GM12801 (cell line): ENCODE results near the gene SMURF2.

ENCODE experiments used
- TF ChIP-seq, protein P1 (sequence below): IDR thresholded peaks from one replicate; pipeline ENCODE4 v1.5.1; 2011; ENCODE audit warnings: control low read depth; ENCODE audit not compliant: insufficient read length; ENCODE audit errors: extremely low read depth

Gene SMURF2

DNA sequence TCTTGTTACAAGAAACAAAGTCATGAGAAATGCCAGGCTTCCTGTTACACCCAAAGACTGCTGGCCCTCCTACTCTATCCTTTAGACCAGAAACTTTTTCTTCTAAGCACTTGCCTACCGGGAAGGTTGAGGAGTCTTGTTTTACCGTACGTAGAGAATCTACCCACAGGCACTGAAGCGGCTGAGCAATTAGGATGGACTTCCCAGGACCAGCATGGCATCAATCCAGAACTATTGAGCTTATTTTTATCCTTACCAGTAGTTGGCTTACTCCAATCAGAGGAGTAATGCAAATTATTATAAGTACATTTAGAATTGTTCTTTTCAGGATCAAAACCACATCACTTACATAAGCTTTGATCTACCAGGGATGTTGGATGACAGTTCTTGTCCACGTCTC is 129.7 kb downstream of the SMURF2 start:
- TF ChIP-seq, protein P1, sequence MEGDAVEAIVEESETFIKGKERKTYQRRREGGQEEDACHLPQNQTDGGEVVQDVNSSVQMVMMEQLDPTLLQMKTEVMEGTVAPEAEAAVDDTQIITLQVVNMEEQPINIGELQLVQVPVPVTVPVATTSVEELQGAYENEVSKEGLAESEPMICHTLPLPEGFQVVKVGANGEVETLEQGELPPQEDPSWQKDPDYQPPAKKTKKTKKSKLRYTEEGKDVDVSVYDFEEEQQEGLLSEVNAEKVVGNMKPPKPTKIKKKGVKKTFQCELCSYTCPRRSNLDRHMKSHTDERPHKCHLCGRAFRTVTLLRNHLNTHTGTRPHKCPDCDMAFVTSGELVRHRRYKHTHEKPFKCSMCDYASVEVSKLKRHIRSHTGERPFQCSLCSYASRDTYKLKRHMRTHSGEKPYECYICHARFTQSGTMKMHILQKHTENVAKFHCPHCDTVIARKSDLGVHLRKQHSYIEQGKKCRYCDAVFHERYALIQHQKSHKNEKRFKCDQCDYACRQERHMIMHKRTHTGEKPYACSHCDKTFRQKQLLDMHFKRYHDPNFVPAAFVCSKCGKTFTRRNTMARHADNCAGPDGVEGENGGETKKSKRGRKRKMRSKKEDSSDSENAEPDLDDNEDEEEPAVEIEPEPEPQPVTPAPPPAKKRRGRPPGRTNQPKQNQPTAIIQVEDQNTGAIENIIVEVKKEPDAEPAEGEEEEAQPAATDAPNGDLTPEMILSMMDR, result no peak

DNA sequence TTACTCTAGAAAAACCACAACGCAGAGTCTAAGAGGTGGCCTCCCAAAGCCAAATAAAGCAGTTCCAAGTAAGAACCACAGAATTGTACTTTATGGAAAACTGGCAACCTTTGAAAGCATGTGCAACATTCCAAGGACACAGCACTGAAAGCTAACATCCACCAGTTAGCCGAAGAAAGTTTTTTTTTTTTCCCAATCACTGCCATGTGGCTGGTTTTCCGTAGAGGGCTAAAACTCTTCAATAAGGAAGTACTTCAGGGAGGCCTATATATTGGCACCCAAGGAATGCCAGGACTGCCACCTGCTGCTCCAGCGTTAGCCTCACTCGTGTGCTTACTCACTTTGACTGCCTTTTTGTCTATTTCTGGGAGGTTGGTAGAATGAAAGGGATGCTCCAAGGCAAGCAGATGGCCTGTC is 130.1 kb downstream of the SMURF2 start:
- TF ChIP-seq, protein P1, result no peak

DNA sequence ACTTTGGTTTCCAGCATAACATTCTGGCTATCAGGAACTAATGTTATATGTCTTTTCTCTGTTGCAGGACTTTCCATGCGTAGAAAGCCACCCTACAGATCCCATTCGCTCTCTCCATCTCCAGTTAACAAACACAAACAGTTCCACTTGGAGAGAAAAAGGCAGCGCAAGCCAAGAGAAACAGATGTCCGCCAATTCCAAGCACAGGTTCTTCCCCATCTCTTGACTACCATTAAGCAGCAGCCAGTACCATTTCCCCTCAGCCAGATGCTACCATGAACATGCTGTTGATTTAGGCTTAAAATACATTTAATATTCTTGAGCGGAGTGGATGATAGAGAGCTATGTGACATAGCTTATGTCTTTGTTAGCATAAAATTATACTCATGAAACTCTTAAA is 132.9 kb downstream of the SMURF2 start:
- TF ChIP-seq, protein P1, result no peak

DNA sequence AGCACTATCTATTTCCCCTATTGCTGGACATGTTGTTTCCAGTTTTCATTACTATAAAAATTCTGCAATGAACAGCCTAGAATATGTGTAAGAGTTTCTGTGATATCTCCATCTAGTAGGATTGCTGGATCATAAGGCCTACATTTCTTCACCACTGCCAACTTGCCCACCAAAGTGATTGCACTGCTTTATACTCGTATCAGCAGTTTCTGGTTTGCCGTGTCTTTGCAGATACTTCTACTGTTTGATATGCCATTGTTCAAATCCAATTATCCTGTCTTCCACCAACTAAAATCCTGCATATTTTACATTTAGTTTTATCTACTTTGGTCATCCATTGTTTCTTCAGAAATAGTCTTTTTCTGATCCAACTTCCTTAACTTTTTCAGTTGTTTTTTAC is 134.2 kb downstream of the SMURF2 start:
- TF ChIP-seq, protein P1, result no peak

DNA sequence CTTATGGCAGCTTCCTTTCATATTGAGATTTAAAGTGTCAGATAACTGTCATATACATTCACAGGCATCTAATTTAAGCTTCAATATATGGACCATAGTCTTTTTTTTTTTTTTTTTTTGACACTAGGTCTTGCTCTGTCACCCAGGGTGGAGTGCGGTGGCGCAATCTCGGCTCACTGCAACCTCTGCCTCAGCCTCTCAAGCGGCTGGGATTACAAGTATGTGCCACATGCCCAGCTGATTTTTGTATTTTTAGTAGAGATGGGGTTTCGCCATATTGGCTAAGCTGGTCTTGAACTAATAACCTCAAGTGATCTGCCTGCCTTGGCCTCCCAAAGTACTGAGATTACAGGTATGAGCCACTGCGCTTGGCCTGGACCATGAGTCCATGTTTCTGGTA is 141.7 kb downstream of the SMURF2 start:
- TF ChIP-seq, protein P1, result no peak

DNA sequence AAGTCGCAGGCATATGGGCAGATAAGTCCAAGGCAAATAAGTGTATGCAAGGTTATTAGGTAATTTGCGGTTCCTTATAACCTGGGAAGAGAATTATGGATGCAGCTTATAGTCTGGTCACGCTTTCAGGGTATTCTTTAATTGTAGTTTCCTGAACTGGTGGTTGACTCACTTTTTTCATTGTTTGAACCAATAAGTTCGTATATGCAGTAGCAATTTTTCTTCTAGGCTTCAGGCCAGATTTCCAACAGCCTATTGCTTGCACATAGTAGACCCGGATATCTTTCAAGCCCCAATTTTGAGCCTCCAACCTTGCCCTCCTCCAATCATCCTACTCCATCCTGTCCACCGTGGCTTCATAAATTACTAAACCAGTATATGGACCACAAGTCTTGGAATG is 142.5 kb downstream of the SMURF2 start:
- TF ChIP-seq, protein P1, result no peak

DNA sequence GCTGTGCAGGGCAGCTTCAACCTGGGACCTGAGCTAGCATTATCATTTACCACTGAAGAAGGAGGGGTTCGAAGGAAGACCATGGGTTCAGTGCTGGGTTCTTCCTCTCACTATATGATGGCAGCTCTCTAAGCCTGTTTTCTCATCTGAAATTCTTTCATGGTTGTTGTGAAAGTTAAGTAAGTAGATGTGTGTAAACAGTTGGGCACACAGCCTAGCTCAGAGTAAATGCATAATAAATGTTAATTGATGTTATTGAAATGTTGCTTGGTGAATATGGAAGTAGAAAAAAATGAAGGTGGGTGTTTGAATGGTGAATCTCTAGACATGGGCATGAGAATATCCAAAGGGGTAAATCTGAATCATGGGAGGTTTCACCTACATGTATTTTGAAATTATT is 146.3 kb downstream of the SMURF2 start:
- TF ChIP-seq, protein P1, result no peak

DNA sequence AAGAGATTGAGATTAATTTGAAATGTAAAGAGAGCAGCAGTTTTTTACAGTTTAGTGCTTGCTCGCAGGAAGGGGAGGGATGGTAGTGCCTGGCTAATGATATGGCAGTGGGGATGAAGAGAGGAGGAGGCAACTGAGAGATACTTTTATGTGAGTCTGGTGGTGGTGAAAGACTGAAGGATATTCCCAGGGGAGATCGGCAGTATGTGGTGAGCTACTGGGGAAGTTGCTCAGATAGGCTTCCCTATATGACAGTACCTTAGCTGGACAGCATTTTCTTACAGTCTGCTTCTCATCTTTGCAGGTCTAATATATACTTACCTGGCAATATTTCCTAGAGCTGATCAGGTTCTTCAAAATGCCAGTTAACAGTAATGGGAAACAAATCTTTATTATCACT is 146.7 kb downstream of the SMURF2 start:
- TF ChIP-seq, protein P1, result no peak
